HepG2 (cell line): ENCODE data around the gene MRPL20. TPM values are rescaled to one million over a fixed set of nuclear protein-coding genes. Genes with fewer than 3 reads are reported as not detected.

Experiments used
- CSRNP2 ChIP-seq: sonication (generic); formaldehyde crosslinking; conservative IDR thresholded peaks from 2 replicates; pipeline ENCODE4 v1.8.0; 2022; ENCODE audit warnings: low read depth, missing genetic modification reagents
- EP300 ChIP-seq, 3 experiments: sonication (generic) in 1 of 3; formaldehyde crosslinking in 1 of 3; IDR thresholded peaks; 2 replicates each; pipeline versions ENCODE4 v1.5.1 to v1.6.1; 2011 to 2020; ENCODE audit warnings: low read depth in 2 of 3, low read length in 2 of 3, borderline replicate concordance in 1 of 3, improper control_type of control experiment in 1 of 3, mild to moderate bottlenecking in 1 of 3, missing genetic modification reagents in 1 of 3, moderate library complexity in 1 of 3
- HOXA5 ChIP-seq: sonication (generic); formaldehyde crosslinking; IDR thresholded peaks from 2 replicates; pipeline ENCODE4 v1.4.0; 2020; ENCODE audit warnings: missing genetic modification reagents
- MLX ChIP-seq: IDR thresholded peaks from 2 replicates; pipeline ENCODE4 v1.6.1; 2016
- ONECUT2 ChIP-seq: sonication (generic); formaldehyde crosslinking; IDR thresholded peaks from 2 replicates; pipeline ENCODE4 v1.4.0; 2020; ENCODE audit warnings: missing genetic modification reagents
- RBM39 ChIP-seq: fragments of 200-400 bp; formaldehyde crosslinking; IDR thresholded peaks from one replicate; pipeline ENCODE4 v1.6.1; 2018; ENCODE audit warnings: antibody characterized with exemption, mild to moderate bottlenecking, low read depth, low read length; ENCODE audit not compliant: poor library complexity, severe bottlenecking
- REST ChIP-seq, 2 experiments: IDR thresholded peaks; 2 replicates each; pipeline ENCODE4 v1.6.1; 2011 to 2012; ENCODE audit warnings: low read length in 2 of 2, borderline replicate concordance in 1 of 2, low read depth in 1 of 2, mild to moderate bottlenecking in 1 of 2, moderate library complexity in 1 of 2
- ZNF747 ChIP-seq: sonication (generic); formaldehyde crosslinking; IDR thresholded peaks from 2 replicates; pipeline ENCODE4 v1.8.1; 2023; ENCODE audit warnings: missing genetic modification reagents, mild to moderate bottlenecking, borderline replicate concordance
- polyA plus RNA-seq, 8 experiments: library from polyadenylated mRNA; depleted of rRNA in 3 of 8; stranded (reverse) in 7 of 8; unstranded in 1 of 8; fragments of >200 nt; fragmentation: Illumina TruSeq in 4 of 8; extraction: Trizol in 4 of 8; gene quantifications; 2 replicates each; pipeline versions ENCODE4 v1.2.1 to v1.2.3, GENCODE V29; 2011 to 2016; ENCODE audit warnings: low read depth in 4 of 8, missing spikeins in 1 of 8, mixed read lengths in 1 of 8; ENCODE audit not compliant: insufficient read depth in 1 of 8
- total RNA-seq, 5 experiments: library from RNA; depleted of rRNA; stranded (reverse); fragments of >200 nt; fragmentation: Illumina TruSeq; extraction: Trizol; gene quantifications; 2 replicates each; pipeline ENCODE4 v1.2.3, GENCODE V29; 2016; ENCODE audit warnings: low read depth in 1 of 5

The MRPL20 gene
- total and polyA plus RNA-seq, 2 of the 13 experiments (the other 11 are each of a cell fraction or from before 2014, with no cell fraction given), result 59.2 to 127 TPM

GRCh38 chr1:1381294-1381693 lies 25.8 kb downstream of the MRPL20 start (continued):
- TF ChIP-seq RBM39 (no peak), MLX (CRISPR knock-in tag) (no peak), CSRNP2 (no peak), REST (IDR thresholded peaks at IDR 0.05; ENCODE audit: borderline replicate concordance in 1 of 2, low read depth in 1 of 2, low read length in 2 of 2) (no peak), ONECUT2 (no peak), HOXA5 (CRISPR knock-in tag) (no peak), EP300 (IDR thresholded peaks at IDR 0.05; ENCODE audit: low read depth in 2 of 2, low read length in 2 of 2) (no peak), EP300 (CRISPR knock-in tag; IDR thresholded peaks at IDR 0.05; ENCODE audit: borderline replicate concordance) (no peak), ZNF747 (no peak)
